CD4-positive, alpha-beta T cell treated with Interferon alpha-2 for 1 hour (primary cell): ENCODE measurements around the gene ZNF691.
"Not testable (repeated sequence)": the region's sequence is repeated elsewhere in the genome, so short reads cannot be mapped to it uniquely, and the experiment has no call there.

Source experiments
- DNase-seq, 2 donors: peaks; one replicate each; pipeline ENCODE4 v3.0.0-alpha.2; 2020 to 2022

Gene ZNF691

DNA sequence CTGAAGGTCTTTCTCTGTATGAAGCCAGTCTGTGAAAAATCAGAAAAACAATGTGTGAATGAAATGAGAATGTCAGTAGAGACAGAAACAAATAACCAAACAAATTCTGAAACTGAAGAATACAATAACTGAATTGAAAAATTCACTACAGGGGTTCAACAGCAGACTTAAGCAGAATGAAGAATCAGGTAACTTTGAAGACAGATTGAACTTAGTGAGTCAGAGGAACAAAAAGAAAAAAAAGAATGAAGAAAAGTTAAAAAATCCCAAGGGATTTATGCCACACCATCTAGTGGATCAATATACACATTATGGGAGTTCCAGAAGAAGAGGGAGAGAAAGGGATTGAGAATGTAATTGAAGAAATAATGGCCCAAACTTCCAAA lies 14.6 kb downstream of the ZNF691 start:
- no peak for DNase-seq

DNA sequence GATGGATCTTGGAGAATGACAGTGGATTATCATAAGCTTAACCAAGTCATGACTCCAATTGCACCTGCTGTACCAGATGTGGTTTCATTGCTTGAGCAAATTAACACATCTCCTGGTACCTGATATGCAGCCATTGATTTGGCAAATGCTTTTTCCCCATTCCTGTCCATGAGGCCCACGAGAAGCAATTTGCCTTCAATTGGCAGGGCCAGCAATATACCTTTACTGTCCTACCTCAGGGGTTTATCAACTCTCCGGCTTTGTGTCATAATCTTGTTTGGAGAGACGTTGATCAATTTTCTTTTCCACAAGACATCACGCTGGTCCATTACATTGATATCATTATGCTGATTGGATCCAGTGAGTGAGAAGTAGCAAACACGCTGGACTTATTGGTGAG lies 20.1 kb downstream of the ZNF691 start:
- no peak for DNase-seq

DNA sequence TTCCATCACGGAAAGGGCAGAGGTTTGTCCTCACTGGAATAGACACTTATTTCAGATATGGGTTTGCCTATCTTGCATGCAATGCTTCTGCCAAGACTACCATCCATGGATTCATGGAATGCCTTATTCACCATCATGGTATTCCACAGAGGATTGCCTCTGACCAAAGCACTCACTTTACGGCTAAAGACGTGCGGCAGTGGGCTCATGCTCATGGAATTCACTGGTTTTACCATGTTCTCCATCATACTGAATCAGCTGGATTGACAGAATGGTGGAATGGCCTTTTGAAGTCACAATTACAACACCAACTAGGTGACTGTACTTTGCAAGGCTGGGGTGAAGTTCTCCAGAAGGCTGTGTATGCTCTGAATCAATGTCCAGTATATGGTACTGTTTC lies 22.1 kb downstream of the ZNF691 start:
- DNase-seq, result not testable (repeated sequence)

DNA sequence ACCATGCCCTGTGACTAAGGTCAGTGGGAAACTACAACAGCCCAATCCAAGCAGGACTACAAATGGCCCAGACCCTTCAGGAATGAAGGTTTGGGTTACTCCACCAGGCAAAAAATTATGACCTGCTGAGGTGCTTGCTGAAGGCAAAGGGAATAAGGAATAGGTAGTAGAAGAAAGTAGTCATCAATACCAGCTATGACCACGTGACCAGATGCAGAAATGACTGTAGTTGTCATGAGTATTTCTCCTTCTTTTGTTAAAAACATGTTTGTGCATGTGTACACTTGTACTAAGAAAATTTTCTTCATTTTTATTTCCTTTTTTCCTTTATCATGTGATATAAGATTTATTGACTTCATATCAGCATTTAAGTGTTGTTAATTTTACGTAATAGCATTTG lies 22.8 kb downstream of the ZNF691 start:
- DNase-seq, result not testable (repeated sequence)

DNA sequence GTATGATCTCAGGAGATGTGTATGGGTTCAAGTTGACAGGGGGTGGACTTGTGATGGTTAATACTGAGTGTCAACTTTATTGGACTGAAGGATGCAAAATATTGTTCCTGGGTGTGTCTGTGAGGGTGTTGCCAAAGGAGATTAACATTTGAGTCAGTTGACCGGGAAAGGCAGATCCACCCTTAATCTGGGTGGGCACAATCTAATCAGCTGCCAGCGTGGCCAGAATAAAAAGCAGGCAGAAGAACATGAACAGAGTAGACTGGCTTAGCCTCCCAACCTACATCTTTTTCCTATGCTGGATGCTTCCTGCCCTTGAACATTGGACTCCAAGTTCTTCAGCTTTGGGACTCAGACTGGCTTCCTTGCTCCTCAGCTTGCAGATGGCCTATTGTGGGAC lies 23.3 kb downstream of the ZNF691 start:
- not testable (repeated sequence) for DNase-seq

DNA sequence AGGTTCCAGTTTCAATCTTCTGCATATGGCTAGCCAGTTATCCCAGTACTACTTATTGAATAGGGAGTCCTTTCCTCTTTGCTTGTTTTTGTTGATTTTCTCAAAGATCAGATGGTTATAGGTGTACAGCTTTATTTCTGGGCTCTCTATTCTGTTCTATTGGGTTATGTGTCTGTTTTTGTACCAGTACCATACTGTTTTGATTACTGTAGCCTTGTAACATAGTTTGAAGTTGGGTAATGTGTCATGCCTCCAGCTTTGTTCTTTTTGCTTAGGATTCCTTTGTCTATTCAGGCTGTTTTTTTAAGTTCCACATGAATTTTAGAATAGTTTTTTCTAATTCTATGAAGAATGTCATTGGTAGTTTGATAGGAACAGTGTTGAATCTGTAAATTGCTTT lies 26.7 kb downstream of the ZNF691 start:
- DNase-seq, result not testable (repeated sequence)

DNA sequence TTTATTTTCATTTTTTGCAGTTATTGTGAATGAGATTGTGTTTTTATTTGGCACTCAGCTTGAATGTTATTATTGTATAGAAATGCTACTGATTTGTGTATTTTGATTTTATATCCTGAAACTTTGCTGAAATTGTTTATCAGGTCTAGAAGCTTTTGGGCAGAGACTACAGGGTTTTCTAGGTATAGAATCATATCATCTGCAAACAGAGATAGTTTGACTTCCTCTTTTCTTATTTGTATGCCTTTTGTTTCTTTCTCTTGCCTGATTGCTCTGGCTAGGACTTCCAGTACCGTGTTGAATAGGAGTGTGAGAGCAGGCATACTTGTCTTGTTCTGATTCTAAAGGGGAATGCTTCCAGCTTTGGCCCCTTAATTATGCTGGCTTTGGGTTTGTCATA lies 27.3 kb downstream of the ZNF691 start:
- DNase-seq, result no peak

DNA sequence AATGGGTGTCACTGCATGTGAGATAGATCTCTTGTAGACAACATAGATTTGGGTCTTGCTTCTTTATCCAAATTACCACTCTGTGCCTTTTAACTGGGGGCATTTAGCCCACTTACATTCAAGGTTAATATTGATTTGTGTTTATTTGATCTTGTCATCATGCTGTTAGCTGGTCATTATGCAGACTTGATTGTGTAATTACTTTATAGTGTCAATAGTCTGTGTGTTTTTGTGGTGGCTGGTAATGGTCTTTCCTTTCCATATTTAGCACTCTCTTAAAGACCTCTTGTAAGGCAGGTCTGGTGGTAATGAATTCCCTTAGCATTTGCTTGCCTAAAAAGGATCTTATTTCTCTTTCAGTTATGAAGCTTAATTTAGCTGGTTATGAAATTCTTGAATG lies 29.6 kb downstream of the ZNF691 start:
- DNase-seq, result no peak

DNA sequence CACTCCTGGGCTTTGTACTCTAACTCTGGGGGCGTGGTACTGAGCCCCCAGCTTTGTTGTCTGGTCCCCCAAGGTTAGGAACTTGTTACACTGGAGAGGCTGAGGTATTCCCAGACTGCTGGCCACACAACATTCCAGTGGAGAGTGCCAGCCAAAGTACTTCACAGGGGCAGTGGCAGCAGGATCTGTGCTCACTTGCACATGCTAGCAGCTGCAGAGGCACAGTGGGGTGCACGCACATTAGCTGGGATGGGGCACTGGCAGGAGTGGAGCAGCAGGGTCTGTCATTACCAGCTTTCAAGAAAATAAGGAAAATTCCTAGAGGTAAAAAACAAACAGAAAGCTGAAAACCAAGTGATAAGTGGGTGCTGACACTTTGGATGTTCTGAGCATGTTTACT lies 31.0 kb downstream of the ZNF691 start:
- no peak for DNase-seq

DNA sequence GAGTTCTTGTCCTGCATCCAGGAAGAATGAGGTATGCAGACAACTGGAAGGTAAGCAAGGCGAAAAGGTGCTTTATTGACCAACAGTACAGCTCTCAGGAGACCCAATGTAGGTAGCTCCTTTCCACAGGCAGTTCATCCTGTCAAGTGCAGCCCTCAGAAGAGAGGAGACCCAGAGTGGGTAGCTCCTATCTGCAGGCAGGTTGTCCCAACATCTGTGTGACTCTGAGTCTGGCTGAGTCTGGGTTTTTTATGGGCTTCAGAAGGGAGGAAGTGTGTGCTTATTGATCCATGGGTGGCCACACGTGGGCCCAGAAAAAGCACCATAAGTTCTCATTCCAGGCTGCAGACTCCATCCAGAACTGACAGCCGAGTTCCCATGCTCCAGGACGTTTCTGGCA lies 34.0 kb downstream of the ZNF691 start:
- no peak for DNase-seq

DNA sequence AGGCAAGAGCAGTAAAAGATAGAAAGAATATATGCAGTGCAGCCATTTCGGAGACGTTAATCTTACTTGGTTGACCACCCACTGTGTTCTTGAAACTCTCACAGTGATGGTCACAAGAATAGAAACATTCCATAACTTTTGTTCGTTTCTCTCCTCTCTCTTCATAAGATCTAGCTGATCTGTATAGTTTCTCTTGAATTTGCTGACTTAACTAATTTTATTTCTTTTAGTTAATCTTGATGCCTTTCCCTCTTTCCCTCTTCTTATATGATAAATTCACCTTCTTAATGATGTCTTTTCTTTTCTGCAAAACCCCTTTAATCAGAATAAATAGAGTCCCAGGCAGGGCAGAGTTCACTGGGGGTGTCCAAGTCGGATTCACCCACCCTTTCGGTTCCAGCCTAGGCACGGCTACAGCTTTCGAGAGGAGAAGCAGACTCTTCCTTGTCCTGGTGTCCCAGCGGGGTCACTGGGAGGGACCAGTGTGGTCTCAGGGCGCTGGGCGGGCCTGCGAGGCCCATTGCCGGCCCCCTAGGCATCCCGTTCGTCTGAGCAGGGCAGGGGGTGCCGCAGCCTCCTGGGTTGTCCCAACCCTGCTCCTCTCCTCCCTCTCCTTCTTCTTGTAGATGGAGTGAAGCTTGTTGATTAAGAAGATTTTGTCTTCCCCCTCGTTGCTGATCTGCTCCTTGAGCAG lies 39.8 kb downstream of the ZNF691 start:
- no peak for DNase-seq

DNA sequence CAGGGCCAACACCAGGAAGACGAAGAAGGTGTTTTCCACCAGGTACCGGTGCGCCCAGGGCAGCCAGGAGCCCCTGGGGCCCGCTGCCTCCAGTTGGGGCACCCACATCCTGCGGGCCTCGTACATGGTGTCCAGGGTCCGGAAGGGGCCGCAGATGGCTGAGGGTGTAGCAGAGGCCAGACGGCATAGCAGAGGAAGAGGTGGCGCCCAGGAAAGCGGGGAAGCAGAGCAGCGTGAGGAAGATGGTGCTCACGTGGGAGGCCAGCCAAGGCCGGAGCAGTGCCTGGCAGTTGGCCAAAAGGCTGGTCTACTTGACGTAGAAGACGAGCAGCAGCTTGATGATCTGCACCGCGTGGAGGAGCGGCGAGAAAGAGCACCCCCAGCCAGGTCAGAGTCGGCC lies 40.4 kb downstream of the ZNF691 start:
- DNase-seq, result no peak

DNA sequence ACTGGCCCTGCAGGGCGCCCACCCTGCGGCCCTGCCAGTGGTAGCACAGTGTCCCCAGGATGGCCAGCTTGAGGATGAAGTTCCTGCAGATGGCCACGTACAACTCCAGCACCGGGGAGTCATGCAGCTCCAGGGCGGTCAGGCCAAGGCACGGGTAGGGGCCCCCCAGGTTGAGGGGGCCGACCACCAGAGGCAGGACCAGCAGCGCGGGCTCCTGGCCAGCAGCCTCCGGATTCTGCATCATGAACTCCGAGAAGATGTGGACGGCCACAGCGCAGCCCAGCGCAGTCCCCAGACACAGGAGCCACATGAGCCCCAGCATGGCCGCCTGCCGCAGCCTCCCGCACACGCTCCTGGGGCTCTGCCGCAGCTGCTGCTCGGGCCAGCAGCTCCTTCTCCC lies 41.0 kb downstream of the ZNF691 start:
- no peak for DNase-seq

DNA sequence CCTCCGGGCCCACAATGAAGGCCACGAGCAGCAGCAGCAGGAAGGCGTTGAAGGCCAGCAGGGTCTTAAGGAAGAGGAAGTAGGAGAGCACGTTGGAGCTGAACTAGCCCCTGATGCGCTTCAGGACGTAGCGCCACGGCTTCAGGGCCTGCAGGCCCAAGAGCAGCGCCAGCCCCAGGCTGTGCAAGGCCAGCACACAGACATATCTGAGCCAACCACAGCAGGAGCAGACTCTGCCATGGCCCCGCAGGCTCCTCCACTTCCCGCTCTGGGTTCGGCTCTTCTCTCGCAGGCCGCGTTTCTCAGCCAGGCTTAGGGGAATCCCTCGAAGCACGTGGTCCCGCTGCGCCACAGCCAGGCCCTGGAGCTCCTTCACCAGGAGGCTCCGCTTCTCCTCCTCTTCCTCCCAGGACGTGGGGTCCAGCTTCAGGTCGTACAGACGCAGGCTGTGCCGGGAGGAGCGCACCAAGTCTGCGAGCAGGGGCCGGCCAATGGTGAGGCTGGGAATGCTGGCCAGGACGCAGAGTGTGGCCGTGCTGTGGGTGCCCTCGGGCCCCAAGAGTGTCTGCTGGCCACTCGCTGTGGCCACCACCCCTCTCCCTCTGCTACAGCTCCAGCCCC lies 41.7 kb downstream of the ZNF691 start:
- no peak for DNase-seq

DNA sequence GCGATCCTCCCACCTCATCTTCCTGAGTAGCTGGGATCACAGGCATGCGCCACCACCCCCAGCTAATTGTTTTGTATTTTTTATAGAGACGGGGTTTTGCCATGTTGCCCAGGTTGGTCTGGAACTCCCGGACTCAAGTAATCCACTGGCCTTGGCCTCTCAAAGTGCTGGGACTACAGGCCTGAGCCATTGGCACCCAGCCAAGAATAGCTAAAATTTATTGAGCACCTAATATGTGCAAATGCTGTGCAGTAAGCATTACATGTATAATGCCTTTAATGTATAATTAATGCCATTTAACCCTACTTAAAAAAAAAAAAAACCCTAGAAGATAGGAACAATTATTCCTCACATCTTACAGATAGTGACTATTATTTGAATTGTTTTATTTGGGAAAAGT lies 42.9 kb downstream of the ZNF691 start:
- no peak for DNase-seq

DNA sequence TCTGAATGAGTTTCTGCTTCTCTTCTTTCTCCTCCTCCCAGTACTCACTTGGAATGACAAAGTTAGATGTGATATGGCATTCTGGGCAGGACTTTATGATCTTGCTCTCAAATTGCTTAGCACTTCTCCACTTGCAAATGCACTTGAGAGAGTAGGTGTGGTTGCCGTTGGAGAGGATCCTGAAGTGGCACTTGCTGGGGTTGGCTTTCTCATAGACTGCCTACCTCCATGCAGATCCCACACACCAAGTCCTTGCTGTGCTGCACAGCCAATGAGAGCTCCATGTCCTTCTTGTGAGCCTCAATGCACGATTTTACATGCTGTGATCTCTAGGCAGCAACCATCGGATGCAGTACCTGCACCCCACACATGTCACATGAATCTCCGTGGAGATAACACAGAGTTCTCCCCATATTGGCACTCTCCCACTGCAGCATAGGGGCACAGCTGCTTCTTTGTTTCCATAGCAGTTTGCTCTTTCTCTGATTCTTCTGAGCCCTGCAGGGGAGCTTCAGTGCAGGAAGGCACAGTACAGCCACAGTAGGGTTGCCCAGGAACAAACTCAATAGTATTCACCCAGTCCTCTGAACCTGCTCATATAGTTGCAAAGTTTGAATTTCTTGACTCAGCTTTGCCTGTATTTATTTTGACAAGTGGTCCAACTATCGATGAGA lies 45.2 kb downstream of the ZNF691 start:
- no peak for DNase-seq

DNA sequence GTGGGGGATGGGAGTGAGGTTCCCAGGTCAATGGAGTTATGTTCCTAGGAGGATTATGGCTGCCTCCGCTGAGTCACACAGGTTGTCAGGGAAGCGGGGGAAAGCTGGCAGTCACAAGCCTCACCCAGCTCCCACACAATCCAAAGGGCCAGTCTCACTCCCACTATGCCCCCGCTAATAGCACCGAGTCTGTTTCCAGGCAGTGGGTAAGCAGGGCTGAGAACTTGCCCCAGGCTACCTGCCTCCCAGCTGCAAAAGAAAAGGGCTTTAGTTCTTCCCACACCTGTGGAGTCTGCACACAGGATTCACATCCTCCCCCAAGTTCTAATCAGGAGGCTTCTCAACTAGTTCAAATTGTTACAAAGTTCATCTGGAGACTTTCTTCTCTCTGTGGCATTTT lies 53.5 kb downstream of the ZNF691 start:
- not testable (repeated sequence) for DNase-seq
